Body of pancreas (tissue), 4 donors: ENCODE results near the gene LRRC15.

Experiments used
- CTCF ChIP-seq, 7 experiments: fragments of 450-650 bp in 4 of 7; fragments of 200-600 bp in 3 of 7; sonication (generic) in 3 of 7; IDR thresholded peaks; one replicate each; pipeline ENCODE4 v1.5.1; 2016 to 2019; ENCODE audit warnings: antibody characterized with exemption in 7 of 7
- POLR2A ChIP-seq, 3 donors: fragments of 450-650 bp; IDR thresholded peaks; one replicate each; pipeline ENCODE4 v1.6.1; 2016; ENCODE audit warnings: antibody characterized with exemption in 3 of 3, mild to moderate bottlenecking in 2 of 3

DNA sequence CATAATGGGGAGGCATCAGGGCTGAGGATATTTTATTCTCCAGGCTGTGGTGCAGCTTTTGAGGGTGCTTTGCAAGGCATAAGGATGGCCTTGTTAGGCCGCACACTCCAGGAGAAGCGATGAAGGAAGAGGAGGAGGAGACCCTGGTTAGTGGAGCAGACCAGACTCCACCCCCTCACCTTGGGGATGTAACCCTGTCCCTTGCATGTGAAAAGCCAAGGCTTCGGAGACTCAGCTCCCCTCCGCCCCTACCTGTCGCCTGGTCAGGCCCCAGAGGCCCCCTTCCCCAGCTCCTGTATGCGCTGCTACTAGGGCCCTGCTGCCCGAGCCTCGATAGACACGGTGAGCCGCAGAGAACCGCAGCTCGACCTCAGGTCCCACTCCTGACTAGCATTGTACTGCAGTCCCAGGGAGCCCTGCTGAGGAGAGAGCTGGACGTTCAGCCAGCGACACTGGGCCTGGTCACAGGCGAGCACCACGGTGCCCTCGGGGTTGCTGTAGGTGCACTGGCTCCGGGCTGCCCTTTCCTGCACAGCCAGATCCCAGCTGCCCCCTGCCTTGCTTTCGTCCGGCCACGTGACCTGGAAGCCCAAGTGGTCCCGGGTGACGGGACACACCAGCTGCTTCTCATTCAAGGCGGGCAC is 28.7 kb downstream of the LRRC15 start:
- TF ChIP-seq CTCF (IDR thresholded peaks at IDR 0.05): no peak
- no peak for TF ChIP-seq POLR2A (IDR thresholded peaks at IDR 0.05)
